GM12878 (cell line): Measurements from ENCODE around the gene HCFC1. TPM values are rescaled to one million over a fixed set of nuclear protein-coding genes. Genes with fewer than 3 reads are reported as not detected.

Experiments used
- ATF3 ChIP-seq: IDR thresholded peaks from 2 replicates; pipeline ENCODE4 v1.6.1; 2011; ENCODE audit warnings: low read depth, mild to moderate bottlenecking, low read length, moderate library complexity, borderline replicate concordance; ENCODE audit errors: extremely low read depth
- CBX3 ChIP-seq: fragments of 200-600 bp; sonication (generic); IDR thresholded peaks from 2 replicates; pipeline ENCODE4 v1.6.1; 2016; ENCODE audit warnings: low read depth, borderline replicate concordance
- CTCF ChIP-seq, 3 experiments: IDR thresholded peaks in 2 of 3; conservative IDR thresholded peaks in 1 of 3; 2 replicates each; pipeline ENCODE4 v1.5.1; 2011; ENCODE audit warnings: low read depth in 3 of 3, low read length in 3 of 3, mild to moderate bottlenecking in 3 of 3, control low read depth in 2 of 3, moderate library complexity in 2 of 3, inconsistent platforms in 1 of 3, mixed read lengths in 1 of 3; ENCODE audit not compliant: control insufficient read depth in 2 of 3, insufficient read depth in 1 of 3; ENCODE audit errors: extremely low read depth in 1 of 3
- DPF2 ChIP-seq: fragments of 450-650 bp; IDR thresholded peaks from 2 replicates; pipeline ENCODE4 v1.6.1; 2017; ENCODE audit warnings: mild to moderate bottlenecking
- EGR1 ChIP-seq, 2 experiments: IDR thresholded peaks; 1 replicate in 1 of 2; 2 replicates in 1 of 2; pipeline ENCODE4 v1.6.1; 2011 to 2012; ENCODE audit warnings: low read depth in 2 of 2, low read length in 2 of 2, borderline replicate concordance in 1 of 2, mild to moderate bottlenecking in 1 of 2, moderate library complexity in 1 of 2
- EZH2 ChIP-seq: IDR thresholded peaks from 2 replicates; pipeline ENCODE4 v1.6.1; 2012; ENCODE audit warnings: low read depth, mild to moderate bottlenecking, control low read depth, inconsistent platforms, low read length, borderline replicate concordance; ENCODE audit not compliant: control insufficient read depth
- FOS ChIP-seq: IDR thresholded peaks from 3 replicates; pipeline ENCODE4 v1.6.1; 2011; ENCODE audit warnings: borderline replicate concordance; ENCODE audit not compliant: insufficient read length; ENCODE audit errors: extremely low read depth
- IKZF2 ChIP-seq, 2 experiments: fragments of 450-650 bp; IDR thresholded peaks; 2 replicates each; pipeline ENCODE4 v1.6.1; 2017; ENCODE audit warnings: mild to moderate bottlenecking in 2 of 2, moderate library complexity in 2 of 2
- LARP7 ChIP-seq: fragments of 450-650 bp; IDR thresholded peaks from 2 replicates; pipeline ENCODE4 v1.6.1; 2017; ENCODE audit warnings: mild to moderate bottlenecking
- MYC ChIP-seq: IDR thresholded peaks from 2 replicates; pipeline ENCODE4 v1.6.1; 2011; ENCODE audit warnings: mild to moderate bottlenecking, low read length, moderate library complexity, inconsistent platforms; ENCODE audit not compliant: insufficient read depth, insufficient replicate concordance, insufficient read length, severe bottlenecking
- NFYA ChIP-seq: IDR thresholded peaks from 2 replicates; pipeline ENCODE4 v1.6.1; 2011; ENCODE audit warnings: low read depth, mild to moderate bottlenecking, low read length, improper control_type of control experiment, borderline replicate concordance
- NR2C1 ChIP-seq: fragments of 450-650 bp; IDR thresholded peaks from 2 replicates; pipeline ENCODE4 v1.6.1; 2017; ENCODE audit warnings: antibody characterized with exemption, mild to moderate bottlenecking, moderate library complexity
- NR2F1 ChIP-seq: fragments of 450-650 bp; conservative IDR thresholded peaks from 2 replicates; pipeline ENCODE4 v1.6.1; 2017; ENCODE audit warnings: mild to moderate bottlenecking
- PKNOX1 ChIP-seq: fragments of 450-650 bp; IDR thresholded peaks from 2 replicates; pipeline ENCODE4 v1.6.1; 2016; ENCODE audit warnings: mild to moderate bottlenecking
- POLR2AphosphoS2 ChIP-seq: IDR thresholded peaks from 2 replicates; pipeline ENCODE4 v1.6.1; 2011; ENCODE audit warnings: low read depth, mild to moderate bottlenecking, low read length, improper control_type of control experiment, moderate library complexity
- POU2F2 ChIP-seq: IDR thresholded peaks from 3 replicates; pipeline ENCODE4 v1.6.1; 2011; ENCODE audit warnings: low read depth, mild to moderate bottlenecking, low read length, borderline replicate concordance
- RAD51 ChIP-seq: fragments of 450-650 bp; IDR thresholded peaks from 2 replicates; pipeline ENCODE4 v1.6.1; 2016; ENCODE audit warnings: moderate library complexity, mild to moderate bottlenecking, inconsistent platforms
- SIX5 ChIP-seq: IDR thresholded peaks from 2 replicates; pipeline ENCODE4 v1.6.1; 2011; ENCODE audit warnings: mild to moderate bottlenecking, low read depth, low read length, moderate library complexity; ENCODE audit not compliant: severe bottlenecking
- SP1 ChIP-seq: IDR thresholded peaks from one replicate; pipeline ENCODE4 v1.6.1; 2011; ENCODE audit warnings: low read depth, low read length
- SRF ChIP-seq, 2 experiments: IDR thresholded peaks; 2 replicates each; pipeline ENCODE4 v1.6.1; 2011; ENCODE audit warnings: low read depth in 2 of 2, low read length in 2 of 2, mild to moderate bottlenecking in 1 of 2, moderate library complexity in 1 of 2
- STAT3 ChIP-seq: IDR thresholded peaks from 2 replicates; pipeline ENCODE4 v1.6.1; 2011; ENCODE audit warnings: low read depth, low read length, improper control_type of control experiment
- TAF1 ChIP-seq: IDR thresholded peaks from 2 replicates; pipeline ENCODE4 v1.6.1; 2011; ENCODE audit warnings: mild to moderate bottlenecking, low read depth, low read length, borderline replicate concordance
- USF2 ChIP-seq: IDR thresholded peaks from 2 replicates; pipeline ENCODE4 v1.6.1; 2011; ENCODE audit warnings: low read depth, low read length, improper control_type of control experiment, borderline replicate concordance
- ZNF274 ChIP-seq: IDR thresholded peaks from one replicate; pipeline ENCODE4 v1.8.0; 2011; ENCODE audit not compliant: insufficient read length, insufficient read depth
- ZNF384 ChIP-seq: IDR thresholded peaks from 2 replicates; pipeline ENCODE4 v1.6.1; 2012; ENCODE audit warnings: low read depth, mild to moderate bottlenecking, low read length, improper control_type of control experiment, borderline replicate concordance
- polyA plus RNA-seq, 11 experiments: library from polyadenylated mRNA; depleted of rRNA in 4 of 11; unstranded in 6 of 11; stranded (reverse) in 5 of 11; fragments of >200 nt; fragmentation: Nextera tagmentation in 4 of 11; fragmentation: Illumina TruSeq in 1 of 11; extraction: Ambion mirVana in 4 of 11; extraction: Trizol in 1 of 11; gene quantifications; 1 replicate in 1 of 11; 2 replicates in 10 of 11; pipeline versions ENCODE4 v1.2.1 to v1.2.3, GENCODE V29; 2011 to 2016; ENCODE audit warnings: inconsistent platforms in 2 of 11, missing spikeins in 2 of 11, low read depth in 1 of 11
- total RNA-seq, 4 experiments: library from RNA; depleted of rRNA in 3 of 4; stranded (reverse); fragments of >200 nt in 3 of 4; fragmentation: Illumina TruSeq in 1 of 4; extraction: Trizol in 1 of 4; gene quantifications; 2 replicates each; pipeline versions ENCODE4 v1.2.1 to v1.2.3, GENCODE V29; 2013 to 2021

Gene HCFC1
- total and polyA plus RNA-seq, 10 of the 15 experiments (the other 5 are each of a cell fraction or from before 2014, with no cell fraction given) = 3.9 to 92.7 (median 23.5) TPM

GRCh38 chrX:153947009-153947769 lies 24.4 kb downstream of the HCFC1 start (continued):
- no peak for TF ChIP-seq SIX5
- TF ChIP-seq FOS = no peak
- TF ChIP-seq CTCF (IDR thresholded peaks at IDR 0.05 in 2 of 3, conservative IDR thresholded peaks at IDR 0.05 in 1 of 3; ENCODE audit: control insufficient read depth in 2 of 3, extremely low read depth in 1 of 3, insufficient read depth in 1 of 3, low read depth in 3 of 3, low read length in 3 of 3) = peak; percentile 95 to 97 (median 97); a peak in 5 of 6 replicates
- no peak for TF ChIP-seq DPF2
- TF ChIP-seq LARP7 = no peak
- TF ChIP-seq ATF3 = no peak
- no peak for TF ChIP-seq NR2C1
- no peak for TF ChIP-seq MYC
- no peak for TF ChIP-seq POLR2AphosphoS2
- TF ChIP-seq RAD51 = no peak
- no peak for TF ChIP-seq NFYA
- no peak for TF ChIP-seq SP1
- TF ChIP-seq EZH2 = no peak
- TF ChIP-seq NR2F1 = no peak
- TF ChIP-seq SRF (IDR thresholded peaks at IDR 0.05; ENCODE audit: low read depth in 2 of 2, low read length in 2 of 2) = no peak
- no peak for TF ChIP-seq EGR1 (IDR thresholded peaks at IDR 0.05; ENCODE audit: borderline replicate concordance in 1 of 2, low read depth in 2 of 2, low read length in 2 of 2)
- TF ChIP-seq USF2 = no peak
- no peak for TF ChIP-seq PKNOX1
- TF ChIP-seq IKZF2 (IDR thresholded peaks at IDR 0.05) = no peak
- no peak for TF ChIP-seq STAT3
- TF ChIP-seq TAF1 = no peak
- no peak for TF ChIP-seq CBX3
- TF ChIP-seq ZNF384 = no peak
- no peak for TF ChIP-seq POU2F2
- no peak for TF ChIP-seq ZNF274
